Lower leg skin (tissue), 3 donors: ENCODE data around the gene PRR5.

Source experiments
- CTCF ChIP-seq, 3 donors: fragments of 450-650 bp; IDR thresholded peaks; one replicate each; pipeline ENCODE4 v1.5.1; 2016; ENCODE audit warnings: antibody characterized with exemption in 3 of 3, mild to moderate bottlenecking in 3 of 3, moderate library complexity in 2 of 3
- POLR2A ChIP-seq, 2 donors: fragments of 450-650 bp; IDR thresholded peaks; one replicate each; pipeline ENCODE4 v1.6.1; 2016 to 2017; ENCODE audit warnings: antibody characterized with exemption in 2 of 2, mild to moderate bottlenecking in 1 of 2, moderate library complexity in 1 of 2

DNA sequence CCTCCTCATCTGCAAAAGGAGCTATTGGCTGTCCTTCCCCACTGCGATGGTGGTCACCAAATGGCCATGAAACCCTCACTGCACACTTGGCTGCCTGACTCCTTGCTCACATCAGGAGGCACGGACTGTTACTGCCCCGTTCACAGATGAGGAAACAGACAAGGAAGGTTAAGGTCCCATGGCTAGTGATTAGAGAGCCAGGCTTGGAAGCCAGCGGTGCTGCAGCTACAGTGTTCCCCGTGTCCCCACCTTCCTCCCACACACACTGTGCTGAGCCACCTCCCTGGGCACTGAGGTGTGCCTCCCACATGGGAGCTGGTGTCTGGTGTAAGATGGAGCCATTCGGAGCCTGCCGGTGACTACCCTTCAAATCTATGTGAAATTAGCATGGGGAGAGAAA, 53.0 kb downstream of the PRR5 start:
- no peak for TF ChIP-seq CTCF (IDR thresholded peaks at IDR 0.05)
- no peak for TF ChIP-seq POLR2A (IDR thresholded peaks at IDR 0.05)
